GM06990 (cell line): ENCODE data around the gene FAHD2A.
A peak's percentile ranks its signal among the peaks of the same experiment; 100 is the strongest.

ENCODE experiments used
- DNase-seq: peaks from one replicate; pipeline ENCODE4 v3.0.0-alpha.2; 2011; ENCODE audit not compliant: insufficient read length; ENCODE audit errors: extremely low read depth
- H3K27me3 ChIP-seq: replicated peaks from 2 replicates; pipeline ENCODE4 v1.6.0; 2011; ENCODE audit warnings: low read length; ENCODE audit not compliant: control insufficient read depth, insufficient read depth
- H3K36me3 ChIP-seq: 2 replicates; pipeline ENCODE4 v1.5.1; 2011; ENCODE audit warnings: low read length; ENCODE audit not compliant: control insufficient read depth, insufficient read depth
- H3K4me3 ChIP-seq: replicated peaks from 2 replicates; pipeline ENCODE4 v1.5.1; 2011; ENCODE audit warnings: low read depth, mild to moderate bottlenecking, control low read depth, low read length
- CTCF ChIP-seq: IDR thresholded peaks from 2 replicates; pipeline ENCODE4 v1.5.1; 2011; ENCODE audit warnings: low read length, control low read depth, mild to moderate bottlenecking, inconsistent platforms; ENCODE audit not compliant: insufficient read depth, poor library complexity, severe bottlenecking

Gene FAHD2A

GRCh38 chr2:95379371-95379831 is 23.1 kb upstream of the FAHD2A start:
- TF ChIP-seq CTCF = peak; percentile 46
- Histone ChIP-seq H3K4me3 (no peak overlapping the region), H3K27me3 (no peaks in the 10 kb centered on the region), H3K36me3 (no peaks in the 10 kb centered on the region)
- DNase-seq = no peak

GRCh38 chr2:95380280-95380679 is 22.2 kb upstream of the FAHD2A start:
- Histone ChIP-seq H3K27me3 (no peaks in the 10 kb centered on the region), H3K4me3 (no peak overlapping the region), H3K36me3 (no peaks in the 10 kb centered on the region)
- no peak for DNase-seq
- TF ChIP-seq CTCF = no peak

- Histone ChIP-seq H3K36me3 (no peaks in the 10 kb centered on the region), H3K27me3 (no peaks in the 10 kb centered on the region), H3K4me3 (no peak overlapping the region)
- no peak for DNase-seq
- no peak for TF ChIP-seq CTCF
These were observed 21.8 kb upstream of the FAHD2A start for GRCh38 chr2:95380731-95381130.

- TF ChIP-seq CTCF = no peak
- Histone ChIP-seq H3K27me3 (no peaks in the 10 kb centered on the region), H3K36me3 (no peaks in the 10 kb centered on the region), H3K4me3 (no peak overlapping the region)
- no peak for DNase-seq
These were observed 21.0 kb upstream of the FAHD2A start for GRCh38 chr2:95381212-95382191.

- Histone ChIP-seq H3K4me3 (no peak overlapping the region), H3K36me3 (no peaks in the 10 kb centered on the region), H3K27me3 (no peaks in the 10 kb centered on the region)
- no peak for DNase-seq
- no peak for TF ChIP-seq CTCF
These were observed 20.3 kb upstream of the FAHD2A start for GRCh38 chr2:95382192-95382591.
